ENCODE data around the gene PCDHGA8. TPM values are rescaled to one million over a fixed set of nuclear protein-coding genes. Genes with fewer than 3 reads are reported as not detected.

PCDHGA8 gene
- total RNA-seq, 1 donor from 2014 or later: 2.6 TPM

GRCh38 chr5:141439411-141440141 lies 47.1 kb downstream of the PCDHGA8 start:
- H3K36me3 Mint-ChIP-seq (ENCODE audit: low read depth, unreplicated experiment): peaks cover 20% of the 10 kb centered on the region
- H3K27me3 Mint-ChIP-seq (ENCODE audit: unreplicated experiment): peaks cover 2% of the 10 kb centered on the region
- no peak for DNase-seq (ENCODE audit: low spot score)
- H3K4me1 Mint-ChIP-seq (ENCODE audit: unreplicated experiment): no peaks in the 10 kb centered on the region
- H3K9me3 Mint-ChIP-seq (ENCODE audit: unreplicated experiment): peaks cover 3% of the 10 kb centered on the region
- TF ChIP-seq, protein P1, sequence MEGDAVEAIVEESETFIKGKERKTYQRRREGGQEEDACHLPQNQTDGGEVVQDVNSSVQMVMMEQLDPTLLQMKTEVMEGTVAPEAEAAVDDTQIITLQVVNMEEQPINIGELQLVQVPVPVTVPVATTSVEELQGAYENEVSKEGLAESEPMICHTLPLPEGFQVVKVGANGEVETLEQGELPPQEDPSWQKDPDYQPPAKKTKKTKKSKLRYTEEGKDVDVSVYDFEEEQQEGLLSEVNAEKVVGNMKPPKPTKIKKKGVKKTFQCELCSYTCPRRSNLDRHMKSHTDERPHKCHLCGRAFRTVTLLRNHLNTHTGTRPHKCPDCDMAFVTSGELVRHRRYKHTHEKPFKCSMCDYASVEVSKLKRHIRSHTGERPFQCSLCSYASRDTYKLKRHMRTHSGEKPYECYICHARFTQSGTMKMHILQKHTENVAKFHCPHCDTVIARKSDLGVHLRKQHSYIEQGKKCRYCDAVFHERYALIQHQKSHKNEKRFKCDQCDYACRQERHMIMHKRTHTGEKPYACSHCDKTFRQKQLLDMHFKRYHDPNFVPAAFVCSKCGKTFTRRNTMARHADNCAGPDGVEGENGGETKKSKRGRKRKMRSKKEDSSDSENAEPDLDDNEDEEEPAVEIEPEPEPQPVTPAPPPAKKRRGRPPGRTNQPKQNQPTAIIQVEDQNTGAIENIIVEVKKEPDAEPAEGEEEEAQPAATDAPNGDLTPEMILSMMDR (IDR thresholded peaks at IDR 0.05; ENCODE audit: unreplicated experiment): no peak
- H3K4me3 Mint-ChIP-seq (ENCODE audit: unreplicated experiment): no peak overlapping the region
- H3K27ac Mint-ChIP-seq (ENCODE audit: unreplicated experiment): no peak overlapping the region

DNA sequence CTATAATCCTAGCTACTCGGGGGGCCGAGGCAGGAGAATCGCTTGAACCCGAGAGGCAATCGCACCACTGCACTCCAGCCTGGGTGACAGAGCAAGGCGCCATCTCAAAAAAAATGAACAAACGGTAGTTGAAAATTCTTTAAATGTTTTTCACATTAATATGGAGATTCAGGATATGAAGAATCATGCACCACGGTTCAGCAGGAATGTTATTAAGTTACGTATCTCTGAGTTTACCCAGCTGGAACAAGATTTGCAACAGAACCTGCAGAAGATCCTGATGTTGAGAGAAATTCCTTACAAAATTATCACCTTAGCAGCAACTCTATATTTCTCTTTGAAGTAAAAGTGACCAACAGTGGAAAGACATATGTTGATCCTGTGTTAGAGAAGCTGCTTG lies 47.9 kb downstream of the PCDHGA8 start:
- Mint-ChIP-seq H3K36me3 (ENCODE audit: low read depth, unreplicated experiment) (peaks cover 17% of the 10 kb centered on the region), H3K4me3 (ENCODE audit: unreplicated experiment) (no peak overlapping the region)

GRCh38 chr5:141441571-141442170 lies 49.2 kb downstream of the PCDHGA8 start:
- Mint-ChIP-seq H3K9me3 (ENCODE audit: unreplicated experiment) (peaks cover 3% of the 10 kb centered on the region), H3K4me1 (ENCODE audit: unreplicated experiment) (no peaks in the 10 kb centered on the region), H3K4me3 (ENCODE audit: unreplicated experiment) (peak overlapping the region; percentile 71), H3K27me3 (ENCODE audit: unreplicated experiment) (peaks cover 2% of the 10 kb centered on the region), H3K36me3 (ENCODE audit: low read depth, unreplicated experiment) (peaks cover 17% of the 10 kb centered on the region), H3K27ac (ENCODE audit: unreplicated experiment) (peak overlapping the region; percentile 58)
- DNase-seq (ENCODE audit: low spot score): no peak
- TF ChIP-seq, protein P1 (IDR thresholded peaks at IDR 0.05; ENCODE audit: unreplicated experiment): no peak

More for the DNA sequence above, 47.9 kb downstream of the PCDHGA8 start:
- H3K4me1 Mint-ChIP-seq (ENCODE audit: unreplicated experiment): no peaks in the 10 kb centered on the region
- no peak for DNase-seq (ENCODE audit: low spot score)
- TF ChIP-seq, protein P1 (IDR thresholded peaks at IDR 0.05; ENCODE audit: unreplicated experiment): no peak
- H3K9me3 Mint-ChIP-seq (ENCODE audit: unreplicated experiment): peaks cover 3% of the 10 kb centered on the region
- peaks cover 2% of the 10 kb centered on the region for H3K27me3 Mint-ChIP-seq (ENCODE audit: unreplicated experiment)
- H3K27ac Mint-ChIP-seq (ENCODE audit: unreplicated experiment): no peak overlapping the region

Other genes starting within 250 kb of the PCDHGA8 start
- 1.1 TPM for gene PCDHB6, start 242.6 kb upstream of the PCDHGA8 start, total RNA-seq (ENCODE audit: unreplicated experiment)
- 4.6 TPM for gene PCDHB7, start 220.0 kb upstream of the PCDHGA8 start, total RNA-seq (ENCODE audit: unreplicated experiment)
- gene PCDHB8, start 214.8 kb upstream of the PCDHGA8 start, total RNA-seq (ENCODE audit: unreplicated experiment): 9.2 TPM
- gene PCDHB16, start 210.2 kb upstream of the PCDHGA8 start, total RNA-seq (ENCODE audit: unreplicated experiment): 10.9 TPM
- 15.2 TPM for gene PCDHB9, start 205.5 kb upstream of the PCDHGA8 start, total RNA-seq (ENCODE audit: unreplicated experiment)
- 10.3 TPM for gene PCDHB10, start 200.3 kb upstream of the PCDHGA8 start, total RNA-seq (ENCODE audit: unreplicated experiment)
- gene PCDHB11, start 193.0 kb upstream of the PCDHGA8 start, total RNA-seq (ENCODE audit: unreplicated experiment): 6.4 TPM
- gene PCDHB12, start 183.9 kb upstream of the PCDHGA8 start, total RNA-seq (ENCODE audit: unreplicated experiment): 8.4 TPM
- 7.1 TPM for gene PCDHB13, start 178.7 kb upstream of the PCDHGA8 start, total RNA-seq (ENCODE audit: unreplicated experiment)
- gene PCDHB14, start 169.3 kb upstream of the PCDHGA8 start, total RNA-seq (ENCODE audit: unreplicated experiment): 8.4 TPM
- gene PCDHB15, start 147.2 kb upstream of the PCDHGA8 start, total RNA-seq (ENCODE audit: unreplicated experiment): 10.5 TPM
- gene SLC25A2, start 88.6 kb upstream of the PCDHGA8 start, total RNA-seq (ENCODE audit: unreplicated experiment): 0.62 TPM
- gene TAF7, start 71.8 kb upstream of the PCDHGA8 start, total RNA-seq (ENCODE audit: unreplicated experiment): 86.4 TPM
- gene PCDHGA1, start 62.1 kb upstream of the PCDHGA8 start, total RNA-seq (ENCODE audit: unreplicated experiment): 1.4 TPM
- gene PCDHGA2, start 53.9 kb upstream of the PCDHGA8 start, total RNA-seq (ENCODE audit: unreplicated experiment): 1.6 TPM
- gene PCDHGA3, start 48.8 kb upstream of the PCDHGA8 start, total RNA-seq (ENCODE audit: unreplicated experiment): 1.4 TPM
- gene PCDHGB1, start 42.5 kb upstream of the PCDHGA8 start, total RNA-seq (ENCODE audit: unreplicated experiment): 3.1 TPM
- 2.0 TPM for gene PCDHGA4, start 37.6 kb upstream of the PCDHGA8 start, total RNA-seq (ENCODE audit: unreplicated experiment)
- 11.1 TPM for gene PCDHGB2, start 32.6 kb upstream of the PCDHGA8 start, total RNA-seq (ENCODE audit: unreplicated experiment)
- gene PCDHGA5, start 28.5 kb upstream of the PCDHGA8 start, total RNA-seq (ENCODE audit: unreplicated experiment): 2.4 TPM
- gene PCDHGB3, start 22.4 kb upstream of the PCDHGA8 start, total RNA-seq (ENCODE audit: unreplicated experiment): 4.1 TPM
- gene PCDHGA6, start 18.7 kb upstream of the PCDHGA8 start, total RNA-seq (ENCODE audit: unreplicated experiment): 3.9 TPM
- 6.3 TPM for gene PCDHGA7, start 9.9 kb upstream of the PCDHGA8 start, total RNA-seq (ENCODE audit: unreplicated experiment)
- 13.2 TPM for gene PCDHGB4, start 4.9 kb upstream of the PCDHGA8 start, total RNA-seq (ENCODE audit: unreplicated experiment)
- 5.5 TPM for gene PCDHGB5, start 5.3 kb downstream of the PCDHGA8 start, total RNA-seq (ENCODE audit: unreplicated experiment)
- gene PCDHGA9, start 10.1 kb downstream of the PCDHGA8 start, total RNA-seq (ENCODE audit: unreplicated experiment): 3.1 TPM
- 60.0 TPM for gene PCDHGB6, start 15.4 kb downstream of the PCDHGA8 start, total RNA-seq (ENCODE audit: unreplicated experiment)
- gene PCDHGA10, start 20.4 kb downstream of the PCDHGA8 start, total RNA-seq (ENCODE audit: unreplicated experiment): 43.0 TPM
- 45.2 TPM for gene PCDHGB7, start 25.0 kb downstream of the PCDHGA8 start, total RNA-seq (ENCODE audit: unreplicated experiment)
- gene PCDHGA11, start 28.4 kb downstream of the PCDHGA8 start, total RNA-seq (ENCODE audit: unreplicated experiment): 10.8 TPM
- gene PCDHGA12, start 37.9 kb downstream of the PCDHGA8 start, total RNA-seq (ENCODE audit: unreplicated experiment): 3.8 TPM
- 68.2 TPM for gene PCDHGC3, start 83.3 kb downstream of the PCDHGA8 start, total RNA-seq (ENCODE audit: unreplicated experiment)
- 3.5 TPM for gene PCDHGC4, start 92.4 kb downstream of the PCDHGA8 start, total RNA-seq (ENCODE audit: unreplicated experiment)
- gene PCDHGC5, start 96.4 kb downstream of the PCDHGA8 start, total RNA-seq (ENCODE audit: unreplicated experiment): 2.9 TPM
- 149 TPM for gene DIAPH1, start 226.4 kb downstream of the PCDHGA8 start, total RNA-seq (ENCODE audit: unreplicated experiment)
- 84.9 TPM for gene HDAC3, start 244.2 kb downstream of the PCDHGA8 start, total RNA-seq (ENCODE audit: unreplicated experiment)
- gene RELL2, start 244.4 kb downstream of the PCDHGA8 start, total RNA-seq (ENCODE audit: unreplicated experiment): 17.4 TPM

All from endothelial cell (in vitro differentiated cells).